ENCODE measurements around the gene OR12D2.
"Not testable (repeated sequence)": the region's sequence is repeated elsewhere in the genome, so short reads cannot be mapped to it uniquely, and the experiment has no call there.

OR12D2 gene

GRCh38 chr6:29395331-29395730, at the start of gene OR12D2:
TSS of gene OR12D2 (plus strand) at chr6:29395631. CDS start at chr6:29396700, 1,069 bp downstream.
- DNase-seq (ENCODE audit: low read depth) = no peak

- DNase-seq (ENCODE audit: low read depth) = not testable (repeated sequence)
These were observed 46.1 kb upstream of the OR12D2 start for GRCh38 chr6:29349348-29349747.

- DNase-seq (ENCODE audit: low read depth) = no peak
These were observed 40.5 kb upstream of the OR12D2 start for GRCh38 chr6:29354980-29355379.

- no peak for DNase-seq (ENCODE audit: low read depth)
These were observed 39.8 kb upstream of the OR12D2 start for GRCh38 chr6:29355603-29356002.

GRCh38 chr6:29368765-29369164, 26.7 kb upstream of the OR12D2 start, which contains the start of gene OR5V1:
TSS of gene OR5V1 (minus strand) at chr6:29368865. CDS start at chr6:29356195, 12,670 bp downstream.
- no peak for DNase-seq (ENCODE audit: low read depth)

- no peak for DNase-seq (ENCODE audit: low read depth)
These were observed 20.2 kb upstream of the OR12D2 start, which contains the start of gene OR12D3 for GRCh38 chr6:29375191-29375590. TSS of gene OR12D3 (minus strand) at chr6:29375291. CDS start at chr6:29375287, 4 bp downstream.

- DNase-seq (ENCODE audit: low read depth) = no peak
These were observed 19.4 kb upstream of the OR12D2 start for GRCh38 chr6:29376003-29376402.

GRCh38 chr6:29388533-29388932, 6.9 kb upstream of the OR12D2 start:
- no peak for DNase-seq (ENCODE audit: low read depth)

GRCh38 chr6:29399525-29399924, 4.1 kb downstream of the OR12D2 start:
- no peak for DNase-seq (ENCODE audit: low read depth)

- DNase-seq (ENCODE audit: low read depth) = no peak
These were observed 8.4 kb downstream of the OR12D2 start for GRCh38 chr6:29403801-29404200.

- DNase-seq (ENCODE audit: low read depth) = no peak
These were observed 19.2 kb downstream of the OR12D2 start, which contains the start of gene OR12D1 for GRCh38 chr6:29414588-29414987. TSS of gene OR12D1 (plus strand) at chr6:29414928.

GRCh38 chr6:29419516-29419915, 24.1 kb downstream of the OR12D2 start:
- DNase-seq (ENCODE audit: low read depth) = no peak

- DNase-seq (ENCODE audit: low read depth) = no peak
These were observed 28.7 kb downstream of the OR12D2 start for GRCh38 chr6:29424168-29424567.

- DNase-seq (ENCODE audit: low read depth) = no peak
These were observed 29.1 kb downstream of the OR12D2 start for GRCh38 chr6:29424575-29424974.

GRCh38 chr6:29425075-29425474, 29.6 kb downstream of the OR12D2 start:
- no peak for DNase-seq (ENCODE audit: low read depth)

GRCh38 chr6:29426654-29427053, 31.2 kb downstream of the OR12D2 start:
- no peak for DNase-seq (ENCODE audit: low read depth)

- not testable (repeated sequence) for DNase-seq (ENCODE audit: low read depth)
These were observed 41.3 kb downstream of the OR12D2 start for GRCh38 chr6:29436730-29437129.

GRCh38 chr6:29439006-29439405, 43.6 kb downstream of the OR12D2 start, which contains the start of gene OR10C1:
TSS of gene OR10C1 (plus strand) at chr6:29439306. CDS start at chr6:29440016, 710 bp downstream.
- DNase-seq (ENCODE audit: low read depth) = no peak

GRCh38 chr6:29442719-29443118, 47.3 kb downstream of the OR12D2 start:
- DNase-seq (ENCODE audit: low read depth) = no peak

- DNase-seq (ENCODE audit: low read depth) = not testable (repeated sequence)
These were observed 48.6 kb downstream of the OR12D2 start for GRCh38 chr6:29444031-29444430.

Measured in activated T-cell treated with anti-CD3 and anti-CD28 coated beads for 48 hours (primary cell).